ENCODE results near the gene GPATCH8. TPM values are rescaled to one million over a fixed set of nuclear protein-coding genes. Genes with fewer than 3 reads are reported as not detected.
"Not testable (repeated sequence)": the region's sequence is repeated elsewhere in the genome, so short reads cannot be mapped to it uniquely, and the experiment has no call there.

GPATCH8 gene
- total RNA-seq, 1 donor from 2014 or later = 8.7 TPM

DNA sequence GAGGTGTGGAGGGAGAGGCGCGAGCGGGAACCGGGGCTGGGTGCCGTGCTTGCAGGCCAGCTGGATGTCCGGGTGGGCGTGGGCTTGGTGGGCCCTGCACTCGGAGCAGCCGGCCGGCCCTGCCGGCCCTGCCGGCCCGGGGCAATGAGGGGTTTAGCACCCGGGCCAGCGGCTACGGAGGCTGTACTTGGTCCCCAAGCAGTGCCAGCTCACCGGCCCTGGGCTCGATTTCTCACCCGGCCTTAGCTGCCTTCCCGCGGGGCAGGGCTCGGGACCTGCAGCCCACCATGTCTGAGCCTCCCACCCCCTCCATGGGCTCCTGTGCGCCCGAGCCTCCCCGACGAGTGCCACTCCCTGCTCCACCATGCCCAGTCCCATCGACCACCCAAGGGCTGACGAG, 24.7 kb upstream of the GPATCH8 start:
- DNase-seq (ENCODE audit: low read depth in 2 of 2) = no peak

DNA sequence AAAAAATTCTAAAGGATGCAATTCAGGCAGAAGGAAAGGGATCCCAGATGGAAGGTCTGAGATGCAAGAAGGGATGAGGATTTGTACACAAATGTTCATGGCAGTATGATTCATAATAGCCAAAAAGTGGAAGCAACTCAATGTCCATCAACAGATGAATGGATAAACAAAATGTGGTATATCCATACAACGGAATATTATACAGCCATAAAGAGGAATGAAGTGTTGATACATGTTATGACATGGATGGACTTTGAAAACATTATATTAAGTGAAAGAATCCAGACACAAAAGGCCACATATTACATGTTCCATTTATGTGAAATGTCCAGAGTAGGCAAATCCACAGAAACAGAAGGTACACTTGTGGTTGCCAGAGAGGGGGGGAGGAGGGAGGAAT, 23.9 kb upstream of the GPATCH8 start:
- no peak for DNase-seq (ENCODE audit: low read depth in 2 of 2)

DNA sequence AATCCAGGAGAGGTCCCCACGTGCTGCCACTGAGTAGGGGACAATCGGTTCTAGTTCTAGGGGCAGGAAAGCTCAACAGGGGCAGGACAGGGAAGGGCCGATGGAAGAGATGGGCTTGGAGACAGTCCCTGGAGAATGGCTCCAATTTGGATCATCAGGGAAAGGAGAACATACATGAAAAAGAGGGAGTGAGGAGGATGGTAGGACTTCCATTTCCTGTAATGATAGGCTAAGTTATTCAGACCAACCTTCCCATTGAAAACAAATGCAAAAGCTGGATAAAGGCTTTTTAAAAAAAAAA, 20.4 kb upstream of the GPATCH8 start:
- no peak for DNase-seq (ENCODE audit: low read depth in 2 of 2)

DNA sequence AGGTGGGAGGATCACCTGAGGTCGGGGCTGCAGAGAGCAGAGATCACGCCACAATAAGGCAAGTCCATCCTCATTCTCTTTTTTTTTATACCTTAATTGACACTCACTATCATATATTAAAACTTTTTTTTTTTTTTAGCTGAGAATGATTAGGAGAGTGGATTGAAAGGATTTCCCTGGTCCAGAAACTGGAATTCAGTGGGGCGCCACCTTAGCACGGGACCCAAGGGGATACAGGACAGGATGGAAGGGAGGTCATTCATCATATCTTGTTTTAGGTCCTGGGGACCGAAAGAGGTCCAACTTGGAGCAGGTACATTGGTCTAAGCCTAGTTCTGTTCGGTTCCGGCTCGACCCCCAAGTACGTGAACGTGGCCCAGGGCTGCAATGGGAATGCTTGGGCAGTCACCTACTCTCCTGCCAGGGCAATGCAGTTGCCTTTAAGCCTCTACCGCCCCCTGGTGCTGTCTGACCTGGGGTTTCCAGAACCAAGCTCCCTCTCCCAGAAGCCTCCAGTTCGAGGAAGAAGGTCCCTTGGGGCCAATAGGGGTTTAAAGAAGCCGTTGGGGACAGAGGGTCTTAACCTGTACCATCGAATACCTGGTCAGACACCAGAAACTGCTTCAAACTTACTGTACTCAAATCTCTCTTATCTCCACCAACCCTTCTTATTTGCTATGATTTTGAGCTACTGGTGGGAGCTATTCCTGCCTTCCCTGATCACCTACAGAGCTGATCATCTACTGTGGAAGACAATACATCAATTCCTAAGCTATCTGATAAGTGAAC, 19.9 kb upstream of the GPATCH8 start:
- peak; percentile 54 to 77 for DNase-seq (ENCODE audit: low read depth in 2 of 2)

DNA sequence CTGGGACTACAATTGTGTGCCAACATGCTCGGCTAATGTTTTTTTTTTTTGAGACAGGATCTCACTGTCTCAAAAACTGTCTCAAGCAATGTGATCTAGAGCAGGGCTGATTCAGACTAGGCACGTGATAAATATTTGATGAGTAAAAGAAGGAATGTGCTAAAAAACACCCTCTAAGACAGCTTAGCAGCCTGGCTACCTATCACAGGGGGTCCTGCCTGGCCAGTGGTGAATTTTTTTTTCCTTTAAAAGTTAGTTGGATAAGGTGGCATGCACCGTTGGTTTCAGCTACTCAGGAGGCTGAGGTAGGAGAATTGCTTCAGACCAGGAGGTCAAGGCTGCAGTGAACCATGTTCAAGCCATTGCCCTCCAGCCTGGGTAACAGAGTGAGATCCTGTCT, 14.8 kb upstream of the GPATCH8 start:
- no peak for DNase-seq (ENCODE audit: low read depth in 2 of 2)

DNA sequence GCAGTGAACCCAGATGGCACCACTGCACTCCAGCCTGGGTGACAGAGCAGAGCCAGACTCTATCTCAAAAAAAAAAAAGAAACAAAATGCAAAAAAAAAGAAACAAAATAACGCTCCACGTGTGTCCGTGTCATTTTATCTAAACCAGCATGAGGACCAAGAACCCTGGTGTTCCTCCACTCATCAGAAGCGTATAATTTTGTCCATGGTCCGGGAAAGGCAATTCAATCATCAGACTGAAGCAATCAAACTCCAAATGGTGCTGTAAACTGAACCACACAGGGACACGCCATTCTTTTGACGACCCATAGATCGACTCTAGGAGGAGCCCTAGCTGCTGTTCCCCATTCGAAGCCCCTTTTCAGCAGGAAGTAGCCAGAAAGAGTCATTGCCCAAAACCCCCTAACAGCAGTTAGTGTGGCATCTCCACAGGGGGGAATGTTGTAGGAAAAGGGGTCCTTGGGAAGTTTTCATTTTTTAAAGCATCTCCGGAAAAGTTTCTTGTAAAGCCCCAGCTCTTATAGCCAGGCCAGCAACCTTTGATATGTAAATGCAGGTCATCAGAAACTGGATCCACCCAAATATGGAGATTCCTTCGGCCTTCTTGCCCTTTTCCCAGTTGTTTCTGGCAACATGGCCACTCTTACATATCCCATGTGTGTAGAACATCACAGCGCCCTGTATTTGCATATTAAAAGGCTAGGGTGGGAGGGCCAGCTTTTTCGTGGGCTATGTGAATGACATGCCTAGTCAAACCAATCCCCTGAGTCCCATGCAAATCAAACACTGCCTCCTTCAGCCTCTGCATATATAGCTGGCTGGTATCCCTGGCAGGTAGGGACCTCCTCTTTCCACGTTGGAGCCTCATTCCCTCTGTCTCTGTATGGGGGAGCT, 8.3 kb upstream of the GPATCH8 start:
- not testable (repeated sequence) for DNase-seq (ENCODE audit: low read depth in 2 of 2)

DNA sequence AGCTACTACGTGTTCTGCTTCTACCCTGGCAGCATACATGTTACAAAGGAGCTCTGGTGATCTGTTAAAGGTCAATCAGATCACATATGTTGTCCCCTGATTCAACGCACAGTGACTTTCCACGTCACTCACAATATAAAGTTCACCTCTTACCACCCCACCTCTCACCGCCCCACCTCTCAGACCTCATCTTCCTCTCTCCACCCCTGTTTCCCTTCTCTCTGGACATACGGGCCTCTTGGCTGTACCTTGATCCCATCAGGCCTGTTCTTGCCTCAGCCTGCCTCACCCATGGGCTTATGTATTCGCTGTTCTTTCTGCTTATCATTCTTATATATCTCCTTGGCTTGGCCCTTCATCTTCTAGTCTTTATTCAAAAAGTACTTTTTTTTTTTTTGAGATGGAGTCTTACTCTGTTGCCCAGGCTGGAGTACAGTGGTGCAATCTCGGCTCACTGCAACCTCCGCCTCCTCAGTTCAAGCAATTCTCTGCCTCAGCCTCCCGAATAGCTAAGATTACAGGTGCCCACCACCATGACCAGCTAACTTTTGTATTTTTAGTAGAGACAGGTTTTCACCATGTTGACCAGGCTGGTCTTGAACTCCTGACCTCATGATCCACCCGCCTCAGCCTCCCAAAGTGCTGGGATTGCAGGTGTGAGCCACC, 3.9 kb upstream of the GPATCH8 start:
- DNase-seq (ENCODE audit: low read depth in 2 of 2) = not testable (repeated sequence)

DNA sequence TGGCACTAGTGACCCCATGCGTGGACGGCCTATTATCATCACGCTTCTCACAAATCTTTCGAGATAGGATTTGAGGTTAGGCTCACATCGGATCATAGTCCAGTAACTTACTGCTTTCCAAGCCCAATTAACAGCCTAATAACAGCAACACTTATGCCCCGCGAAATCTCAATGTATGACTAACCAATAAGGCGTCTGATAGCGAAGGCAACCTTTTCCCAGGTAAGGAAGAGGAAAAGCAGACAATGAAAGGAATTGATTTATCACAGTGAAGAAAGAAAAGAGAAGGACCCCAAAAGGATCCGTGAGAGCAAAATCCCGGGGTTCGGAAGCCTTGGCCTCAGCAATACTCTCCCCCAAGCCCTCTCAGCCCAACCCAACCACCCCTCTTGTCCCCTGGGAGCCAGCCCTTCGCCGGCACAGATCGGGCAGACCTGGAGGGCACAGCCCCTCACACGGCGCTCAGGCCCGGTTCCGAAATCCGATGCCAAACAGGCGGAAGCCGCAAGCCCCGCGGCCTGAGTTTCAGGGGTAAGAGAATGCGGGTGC, 534 bp downstream of the GPATCH8 start:
- peak in 1 of 2 donors; percentile 32 for DNase-seq (ENCODE audit: low read depth in 2 of 2)

DNA sequence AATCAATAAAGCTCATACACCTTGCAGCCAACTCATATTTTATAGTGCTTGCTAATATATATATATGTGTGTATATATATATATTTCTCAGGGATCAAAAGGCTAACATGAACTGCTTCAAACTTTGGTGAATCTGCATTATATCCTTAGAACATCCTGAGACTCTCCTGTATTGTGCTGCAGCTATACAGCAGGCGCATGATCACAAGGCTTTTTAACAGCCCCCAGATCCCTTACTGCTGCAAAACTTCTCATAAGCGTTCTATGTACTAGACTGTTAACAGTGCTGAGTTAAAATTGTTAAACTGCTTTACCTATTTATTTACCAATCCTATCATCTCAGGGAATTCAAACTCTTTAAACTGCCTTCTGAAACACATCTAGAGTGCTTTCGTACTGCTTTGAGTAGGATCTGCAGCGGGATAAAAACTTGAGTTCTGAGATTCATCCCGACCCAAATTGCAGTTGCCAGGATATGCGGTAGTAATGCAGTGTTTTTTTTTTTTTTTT, 1.3 kb downstream of the GPATCH8 start:
- DNase-seq (ENCODE audit: low read depth in 2 of 2) = peak in 1 of 2 donors; percentile 7

DNA sequence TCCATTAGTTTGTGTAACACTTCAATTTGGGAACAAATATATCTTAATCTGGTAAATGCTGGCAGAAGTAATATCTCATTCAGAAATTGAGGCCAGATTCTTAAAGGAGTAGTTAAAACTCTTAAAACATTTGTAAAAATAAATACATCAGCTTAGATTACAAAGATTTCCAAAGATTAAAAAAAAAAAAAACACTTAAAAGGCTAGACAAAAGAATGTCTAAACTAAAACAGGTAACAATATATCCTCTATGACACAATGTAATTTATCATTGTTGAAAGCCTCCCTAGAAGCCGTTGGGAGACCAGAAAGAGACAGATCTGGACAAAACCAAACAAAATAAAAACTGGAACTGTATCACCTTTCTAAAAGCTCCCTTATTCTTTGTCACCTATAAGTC, 3.5 kb downstream of the GPATCH8 start:
- no peak for DNase-seq (ENCODE audit: low read depth in 2 of 2)

DNA sequence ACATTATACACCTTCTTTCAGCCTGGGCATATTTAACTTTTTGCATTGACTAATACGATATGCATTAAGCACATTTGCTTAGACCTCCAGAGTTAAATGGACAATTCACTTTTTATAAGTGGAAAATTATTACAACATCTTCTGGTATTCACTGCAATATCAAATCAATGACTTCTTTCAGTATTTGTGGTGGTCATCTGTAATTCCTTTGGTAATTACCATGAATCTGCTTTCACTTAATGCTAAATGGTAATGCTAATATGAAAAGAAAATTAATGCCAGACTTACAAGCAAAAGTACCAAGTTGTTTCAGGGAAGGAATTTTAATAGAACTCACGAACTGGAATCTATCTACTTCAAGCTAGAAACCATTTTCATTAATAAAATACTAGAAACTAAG, 6.4 kb downstream of the GPATCH8 start:
- no peak for DNase-seq (ENCODE audit: low read depth in 2 of 2)

DNA sequence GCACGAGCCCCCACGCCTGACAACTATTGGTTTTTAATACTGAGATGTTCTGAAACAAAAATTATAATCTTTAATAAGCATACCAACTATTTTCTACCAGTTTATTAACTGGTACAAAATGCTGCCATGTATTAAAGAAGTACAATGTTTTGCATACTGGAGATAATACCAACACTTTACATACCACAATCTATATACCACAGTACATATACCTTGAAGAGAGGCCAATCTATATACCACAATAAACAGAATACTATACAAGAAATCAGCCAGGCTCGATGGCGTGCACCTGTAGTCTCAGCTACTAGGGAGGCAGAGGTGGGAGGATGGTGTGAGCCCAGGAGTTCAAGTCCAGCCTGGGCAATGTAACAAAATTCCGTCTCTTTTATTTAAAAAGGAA, 9.9 kb downstream of the GPATCH8 start:
- no peak for DNase-seq (ENCODE audit: low read depth in 2 of 2)

DNA sequence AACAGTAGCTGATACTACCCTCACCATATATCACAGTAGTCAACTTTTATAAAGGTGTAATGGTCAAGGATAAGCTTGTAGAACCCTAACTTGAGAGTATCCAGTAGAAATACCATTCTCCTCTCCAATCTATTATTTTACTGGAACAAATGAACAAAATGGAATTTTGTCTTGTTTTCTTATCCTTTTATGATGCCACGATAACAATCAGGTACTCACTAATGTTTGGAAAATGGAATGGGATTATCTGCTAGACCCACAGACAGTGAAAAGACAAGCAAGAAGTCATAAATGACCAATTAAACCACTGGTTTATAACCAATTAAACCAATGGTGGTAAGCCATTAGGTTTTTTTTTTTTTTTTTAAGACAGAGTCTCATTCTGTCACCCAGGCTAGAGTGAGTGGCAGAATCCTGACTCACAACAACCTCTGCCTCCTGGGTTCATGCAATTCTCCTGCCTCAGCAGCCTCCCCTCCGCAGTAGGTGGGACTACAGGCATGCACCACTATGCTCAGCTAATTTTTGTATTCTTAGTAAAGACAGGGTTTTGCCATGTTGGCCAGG, 10.4 kb downstream of the GPATCH8 start:
- no peak for DNase-seq (ENCODE audit: low read depth in 2 of 2)

DNA sequence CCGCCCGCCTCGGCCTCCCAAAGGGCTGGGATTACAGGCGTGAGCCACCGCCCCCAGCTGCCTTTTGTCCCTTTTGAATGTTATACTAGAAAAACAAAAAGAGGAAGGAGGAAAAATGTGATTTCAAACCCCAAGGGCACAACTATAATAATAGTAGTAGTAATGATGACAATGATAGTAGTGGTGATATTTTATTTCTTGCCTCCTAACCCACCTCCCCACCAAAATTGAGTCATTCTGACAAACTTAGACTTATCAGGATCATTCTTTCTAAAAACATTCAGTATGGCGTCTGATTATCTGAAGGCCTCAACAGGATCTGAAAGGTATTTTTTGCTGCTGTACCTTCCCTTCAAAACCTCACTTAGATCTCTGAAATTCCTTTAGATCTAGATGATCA, 13.6 kb downstream of the GPATCH8 start:
- DNase-seq (ENCODE audit: low read depth in 2 of 2) = no peak

DNA sequence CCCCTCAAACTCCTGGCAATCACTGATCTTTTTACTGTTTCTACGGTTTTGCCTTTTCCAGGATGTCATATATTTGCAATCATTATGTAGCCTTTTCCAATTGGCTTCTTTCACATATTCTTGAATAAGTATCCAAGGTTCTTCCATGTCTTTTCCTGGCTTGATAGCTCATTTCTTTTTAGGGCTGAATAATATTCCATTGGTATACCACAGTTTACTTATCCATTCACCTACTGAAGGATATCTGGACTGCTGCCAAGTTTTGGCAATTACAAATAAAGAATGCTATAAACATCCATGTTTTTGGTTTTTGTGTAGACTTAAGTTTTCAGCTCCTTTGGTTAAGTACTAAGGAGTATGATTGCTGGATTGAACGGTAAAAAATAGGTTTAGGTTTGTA, 16.0 kb downstream of the GPATCH8 start:
- no peak for DNase-seq (ENCODE audit: low read depth in 2 of 2)

DNA sequence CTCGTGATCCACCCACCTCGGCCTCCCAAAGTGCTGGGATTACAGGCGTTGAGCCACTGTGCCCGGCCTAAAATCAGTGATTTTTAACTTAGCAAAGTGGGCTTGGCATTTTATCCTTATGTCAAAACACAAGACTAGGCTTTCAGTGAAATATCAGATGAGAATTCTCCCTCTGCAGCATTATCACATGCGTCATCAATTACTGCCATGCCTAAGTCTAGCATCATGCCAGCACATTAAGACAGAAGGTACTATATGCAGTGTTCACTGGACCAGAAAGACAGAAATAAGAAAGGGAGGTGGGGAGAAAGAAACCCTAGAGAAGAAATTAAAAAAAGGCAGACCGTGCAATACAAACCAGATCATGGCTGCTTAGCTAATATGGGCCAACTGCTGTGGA, 29.8 kb downstream of the GPATCH8 start:
- DNase-seq (ENCODE audit: low read depth in 2 of 2) = no peak

DNA sequence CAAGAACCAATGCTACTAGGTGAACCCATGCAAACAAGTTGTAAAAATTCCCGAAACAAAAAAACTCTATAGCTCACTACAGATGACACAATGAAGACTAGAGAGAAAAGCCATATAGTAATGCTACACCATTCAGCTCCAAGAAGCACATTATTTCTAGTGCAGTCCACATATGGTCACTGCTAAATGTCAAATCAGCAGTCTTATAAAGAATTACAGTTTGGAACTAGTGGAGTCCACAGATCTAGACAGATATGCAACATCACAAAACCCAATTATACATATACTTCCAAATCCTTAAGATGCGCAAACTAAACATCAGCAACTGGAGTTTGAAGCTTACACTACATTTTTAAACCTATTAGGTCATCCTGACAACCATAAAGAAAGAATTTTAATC, 33.5 kb downstream of the GPATCH8 start:
- no peak for DNase-seq (ENCODE audit: low read depth in 2 of 2)

DNA sequence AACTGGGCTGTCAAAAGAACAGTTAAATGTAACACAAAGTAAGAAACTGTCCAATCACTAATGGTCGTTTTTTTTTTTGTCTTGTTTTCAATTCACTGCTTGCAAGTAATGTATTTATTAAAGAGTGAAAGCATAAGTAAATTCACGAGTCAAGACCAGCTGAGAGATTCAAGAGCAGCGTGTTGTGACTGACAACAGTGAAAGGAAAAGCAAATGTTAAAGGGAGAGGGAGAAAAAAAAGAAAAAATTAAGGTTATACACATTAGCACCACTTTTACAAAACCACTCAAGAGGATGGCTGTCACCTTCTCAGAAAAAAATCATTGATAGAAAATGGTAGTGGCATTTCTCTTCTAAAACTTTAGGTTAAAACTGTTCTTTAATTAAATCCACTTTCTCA, 36.1 kb downstream of the GPATCH8 start:
- no peak for DNase-seq (ENCODE audit: low read depth in 2 of 2)

DNA sequence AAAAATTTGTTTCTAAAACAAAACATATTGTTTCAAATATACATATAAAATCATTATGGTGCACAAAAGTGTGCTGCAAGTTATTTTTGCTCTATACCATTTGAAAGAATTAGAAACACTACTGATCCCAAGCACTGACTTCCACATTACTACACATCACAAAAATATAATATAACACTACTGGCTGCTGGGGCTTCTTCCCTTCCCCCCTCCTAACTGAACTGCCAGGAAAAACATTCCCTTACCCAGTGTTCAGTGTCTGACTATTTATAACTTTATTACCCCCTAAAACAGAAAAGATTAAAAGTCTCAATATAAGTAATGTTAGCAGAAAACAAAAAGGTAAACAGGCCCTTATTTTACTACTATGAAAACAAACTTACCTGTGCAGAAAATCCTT, 36.9 kb downstream of the GPATCH8 start:
- peak in 1 of 2 donors; percentile 5 for DNase-seq (ENCODE audit: low read depth in 2 of 2)

DNA sequence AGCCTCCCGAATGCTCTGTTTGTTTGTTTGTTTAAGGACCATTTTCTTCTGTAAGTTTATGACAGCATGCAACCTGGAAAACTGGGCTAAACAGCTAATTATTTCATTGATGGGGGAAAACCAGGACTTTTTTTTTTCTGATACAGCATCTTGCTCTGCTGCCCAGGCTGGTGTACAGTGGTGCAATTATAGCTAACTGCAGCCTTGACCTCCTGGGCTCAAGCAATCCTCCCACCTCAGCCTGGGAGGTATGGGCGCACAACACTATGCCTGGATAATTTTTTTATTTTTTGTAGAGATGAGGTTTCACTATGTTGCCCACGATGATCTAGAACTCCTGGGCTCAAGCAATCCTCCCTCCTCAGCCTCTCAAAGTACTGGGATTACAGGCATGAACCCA, 37.3 kb downstream of the GPATCH8 start:
- DNase-seq (ENCODE audit: low read depth in 2 of 2) = no peak

DNA sequence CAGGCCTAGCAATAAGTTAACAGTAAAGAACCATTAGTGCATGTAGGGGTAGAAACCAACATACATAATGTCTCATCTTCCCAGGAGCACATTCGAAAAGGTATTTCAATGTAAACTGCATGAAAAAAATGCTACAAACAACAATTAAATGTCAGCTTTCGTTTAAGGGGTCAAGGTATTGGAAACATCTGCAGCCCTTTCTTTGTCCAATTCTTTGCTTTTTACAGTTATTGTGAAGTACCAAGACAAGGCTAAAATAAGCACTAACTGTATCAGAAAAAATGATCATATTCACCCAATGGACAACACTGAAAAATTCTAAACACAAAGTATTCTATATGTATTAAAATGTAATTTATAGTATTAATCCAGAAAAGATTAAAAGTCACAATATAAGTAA, 37.9 kb downstream of the GPATCH8 start:
- DNase-seq (ENCODE audit: low read depth in 2 of 2) = no peak

DNA sequence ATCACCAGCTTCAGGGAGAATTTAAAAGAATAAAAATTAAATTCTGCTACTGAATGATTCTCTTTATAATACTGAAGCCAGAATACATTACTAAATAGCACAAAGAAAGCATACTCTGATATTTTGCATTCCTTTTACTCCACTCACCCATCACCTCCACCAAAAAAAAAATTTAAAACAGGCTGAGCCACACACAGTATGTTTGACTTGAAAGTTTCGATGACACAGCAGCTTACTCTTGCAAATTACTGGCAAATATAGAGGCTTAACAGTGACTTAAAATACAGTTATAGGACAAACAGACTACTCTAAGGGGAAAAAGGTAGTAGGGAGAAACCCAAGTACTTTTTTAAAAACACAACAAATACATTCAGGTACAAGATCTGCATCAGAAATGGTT, 39.2 kb downstream of the GPATCH8 start:
- no peak for DNase-seq (ENCODE audit: low read depth in 2 of 2)
